GM21786 (cell line): ENCODE data around the gene TRIM64.
"Not testable (repeated sequence)": the region's sequence is repeated elsewhere in the genome, so short reads cannot be mapped to it uniquely, and the experiment has no call there.

Source experiments
- ATAC-seq: cut with Tn5 transposase; IDR thresholded peaks from one replicate; pipeline ENCODE4 v1.9.1; 2021; ENCODE audit not compliant: unreplicated experiment

TRIM64 gene, protein sequence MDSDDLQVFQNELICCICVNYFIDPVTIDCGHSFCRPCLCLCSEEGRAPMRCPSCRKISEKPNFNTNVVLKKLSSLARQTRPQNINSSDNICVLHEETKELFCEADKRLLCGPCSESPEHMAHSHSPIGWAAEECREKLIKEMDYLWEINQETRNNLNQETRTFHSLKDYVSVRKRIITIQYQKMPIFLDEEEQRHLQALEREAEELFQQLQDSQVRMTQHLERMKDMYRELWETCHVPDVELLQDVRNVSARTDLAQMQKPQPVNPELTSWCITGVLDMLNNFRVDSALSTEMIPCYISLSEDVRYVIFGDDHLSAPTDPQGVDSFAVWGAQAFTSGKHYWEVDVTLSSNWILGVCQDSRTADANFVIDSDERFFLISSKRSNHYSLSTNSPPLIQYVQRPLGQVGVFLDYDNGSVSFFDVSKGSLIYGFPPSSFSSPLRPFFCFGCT

DNA sequence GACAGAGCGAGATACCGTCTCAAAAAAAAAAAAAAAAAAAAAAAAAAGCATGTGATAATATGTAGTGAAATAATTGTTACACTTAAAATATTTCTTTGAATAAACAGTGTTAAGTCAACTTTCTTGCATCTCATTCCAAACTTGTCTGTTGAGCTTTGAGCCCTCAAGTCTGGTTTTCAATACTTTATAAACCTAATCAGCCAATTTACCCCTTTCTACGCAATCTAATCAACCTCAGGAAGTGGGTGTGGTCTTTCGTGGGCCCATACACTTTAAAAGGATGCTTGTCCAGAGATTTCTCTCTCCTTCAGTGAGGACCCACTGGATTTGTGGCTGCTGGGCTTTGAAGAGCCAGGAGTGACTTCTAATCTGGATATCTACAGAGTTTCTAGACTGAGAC, at the start of gene TRIM64:
Gene TRIM64, plus strand, starts transcription at position 301 of the 400 bp plus-strand sequence. CDS start 2,467 bp downstream, outside the sequence.
- not testable (repeated sequence) for ATAC-seq

- no peak for ATAC-seq
Measured at GRCh38 chr11:89922195-89922660, 43.6 kb upstream of the TRIM64 start, which contains the start of gene TRIM49D1. Gene TRIM49D1, minus strand, starts transcription at chr11:89922245. Its CDS starts 4,535 bp downstream, at chr11:89917710.

DNA sequence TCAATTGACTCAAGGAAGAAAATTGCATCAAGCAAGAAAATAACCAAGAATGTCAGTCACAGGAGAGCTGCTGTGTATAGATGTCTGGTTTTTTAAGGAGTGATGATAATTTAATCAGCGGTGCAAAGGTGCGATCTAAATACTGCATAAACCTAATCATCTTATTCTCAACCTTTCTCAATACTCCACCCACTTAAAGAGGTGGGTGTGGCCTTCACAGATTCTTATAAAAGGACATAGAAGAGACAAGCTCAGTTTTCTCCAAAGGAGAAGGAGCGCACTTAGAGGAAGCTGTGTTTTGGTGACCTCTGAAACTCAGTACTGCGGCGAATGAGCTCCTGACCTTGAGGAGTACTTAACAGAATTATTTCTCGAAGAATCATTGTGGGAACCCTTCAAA, 42.1 kb upstream of the TRIM64 start, which contains the start of gene TRIM49D2:
Gene TRIM49D2, plus strand, starts transcription at position 301 of the 400 bp plus-strand sequence. CDS start 2,698 bp downstream, outside the sequence.
- not testable (repeated sequence) for ATAC-seq

DNA sequence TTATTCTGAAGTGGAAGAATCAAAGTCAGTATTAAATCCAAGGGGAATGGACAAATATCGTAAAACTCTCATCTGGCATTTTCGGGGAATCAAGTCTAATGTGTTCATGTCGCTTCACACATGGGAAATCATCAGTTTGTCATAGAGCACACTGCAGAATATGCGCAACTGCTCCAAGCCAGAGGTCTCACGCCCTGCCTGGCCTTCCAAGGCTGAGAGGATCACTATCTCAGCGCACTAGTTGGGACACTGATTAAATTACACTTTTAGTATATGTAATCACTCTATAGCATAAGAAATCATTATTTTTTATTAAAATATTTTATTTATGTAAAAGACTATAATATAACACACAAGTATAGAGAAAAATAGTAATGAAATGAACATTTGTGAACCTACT, 5.0 kb upstream of the TRIM64 start:
- not testable (repeated sequence) for ATAC-seq
